ENCODE results near the gene PRICKLE2.

Gene PRICKLE2

GRCh38 chr3:64047787-64048186 is 177.5 kb downstream of the PRICKLE2 start:
- no peak for DNase-seq (ENCODE audit: low read depth in 2 of 2)

DNA sequence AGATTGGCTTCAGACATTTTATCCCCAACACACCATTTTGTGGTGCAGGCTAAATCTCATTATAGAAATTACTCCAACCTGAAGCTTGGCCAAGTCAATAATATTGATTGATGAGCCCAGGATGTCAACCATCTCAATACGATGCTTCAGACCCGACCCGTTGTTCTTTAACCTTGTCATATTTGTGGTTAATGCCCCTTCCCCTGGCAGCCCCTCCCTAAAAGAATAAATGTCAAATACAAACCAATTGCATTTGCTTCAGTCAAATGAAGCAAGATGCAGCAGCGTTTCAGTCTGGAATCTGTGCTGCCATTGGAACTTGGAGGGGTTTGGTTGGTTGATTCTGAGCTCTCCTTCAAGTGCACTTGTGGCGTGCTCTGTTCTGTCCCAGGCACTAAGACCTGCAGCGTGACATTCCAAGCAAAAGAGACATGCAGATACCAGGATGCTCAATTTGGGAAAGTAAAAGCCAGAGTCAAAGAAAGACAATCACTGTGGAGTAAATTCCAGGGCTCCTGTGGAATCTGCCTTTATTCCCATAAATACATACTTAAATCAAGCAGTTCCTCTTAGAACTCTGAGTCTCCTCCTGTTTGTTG is 178.2 kb downstream of the PRICKLE2 start:
- DNase-seq (ENCODE audit: low read depth in 2 of 2) = no peak

DNA sequence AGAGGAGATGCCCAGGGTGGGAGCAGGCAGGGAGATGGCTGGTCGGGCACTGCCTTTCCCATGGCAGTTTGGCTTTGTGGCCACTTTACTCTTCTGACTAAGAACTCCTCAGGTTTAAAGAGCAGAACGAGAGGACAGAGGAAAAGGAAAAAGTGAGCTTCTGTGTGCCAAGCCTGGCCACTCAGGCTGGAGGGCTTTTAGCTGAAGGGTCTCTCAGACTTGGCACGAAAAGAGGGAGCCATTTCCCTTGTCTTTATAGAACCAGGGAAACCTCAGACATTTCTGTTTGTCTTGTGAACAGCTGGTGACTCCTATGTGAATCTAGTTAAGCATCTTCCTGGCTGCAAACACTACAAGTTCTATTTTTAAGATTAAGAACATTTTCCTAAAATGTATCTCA is 178.7 kb downstream of the PRICKLE2 start:
- DNase-seq (ENCODE audit: low read depth in 2 of 2) = no peak

DNA sequence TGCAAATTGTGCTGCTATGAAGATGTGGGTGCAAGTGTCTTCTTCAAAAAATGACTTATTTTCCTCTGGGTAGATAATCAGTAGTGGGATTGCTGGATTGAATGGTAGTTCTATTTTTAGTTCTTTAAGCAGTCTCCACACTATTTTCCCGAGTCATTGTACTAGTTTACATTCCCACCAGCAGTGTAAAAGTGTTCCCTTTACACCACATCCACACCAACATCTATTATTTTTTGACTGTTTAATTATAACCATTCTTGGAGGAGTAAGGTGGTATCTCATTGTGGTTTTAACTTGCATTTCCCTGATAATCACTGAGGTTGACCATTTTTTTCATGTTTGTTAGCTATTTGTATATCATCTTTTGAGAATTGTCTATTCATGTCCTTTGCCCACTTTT is 182.3 kb downstream of the PRICKLE2 start:
- DNase-seq (ENCODE audit: low read depth in 2 of 2) = no peak

All from stimulated activated CD4-positive, alpha-beta T cell treated with anti-CD3 and anti-CD28 coated beads, Interleukin-15, amount 100 ng/mL, for 48 hours (primary cell).